Measurements from ENCODE around the gene ALOX5AP.

Gene ALOX5AP

GRCh38 chr13:30727491-30728355 is 7.6 kb upstream of the ALOX5AP start:
- ATAC-seq, result no peak
- TF ChIP-seq CSRNP3 (CRISPR knock-in tag; IDR thresholded peaks at IDR 0.05) (no peak), ZNF8 (CRISPR knock-in tag; IDR thresholded peaks at IDR 0.05) (no peak), ZNF565 (CRISPR knock-in tag; conservative IDR thresholded peaks at IDR 0.05; ENCODE audit: low read depth) (no peak), BACH2 (CRISPR knock-in tag; IDR thresholded peaks at IDR 0.05; ENCODE audit: borderline replicate concordance) (no peak), ZC3H10 (CRISPR knock-in tag; IDR thresholded peaks at IDR 0.05) (no peak), TCF4 (CRISPR knock-in tag; IDR thresholded peaks at IDR 0.05; ENCODE audit: borderline replicate concordance) (no peak), POU6F1 (CRISPR knock-in tag; IDR thresholded peaks at IDR 0.05; ENCODE audit: borderline replicate concordance, low read depth) (no peak), OSR1 (CRISPR knock-in tag; IDR thresholded peaks at IDR 0.05) (no peak), SNAI2 (CRISPR knock-in tag; IDR thresholded peaks at IDR 0.05) (no peak), ZNF70 (CRISPR knock-in tag; IDR thresholded peaks at IDR 0.05) (no peak), ZFP30 (CRISPR knock-in tag; IDR thresholded peaks at IDR 0.05) (no peak), TOX (CRISPR knock-in tag; IDR thresholded peaks at IDR 0.05; ENCODE audit: borderline replicate concordance) (no peak)

- ATAC-seq, result no peak
- TF ChIP-seq TCF4 (CRISPR knock-in tag; IDR thresholded peaks at IDR 0.05; ENCODE audit: borderline replicate concordance) (no peak), BACH2 (CRISPR knock-in tag; IDR thresholded peaks at IDR 0.05; ENCODE audit: borderline replicate concordance) (no peak), ARNTL (CRISPR knock-in tag; IDR thresholded peaks at IDR 0.05; ENCODE audit: borderline replicate concordance, low read depth) (no peak), ESRRG (CRISPR knock-in tag; IDR thresholded peaks at IDR 0.05) (no peak)
Observed at GRCh38 chr13:30729801-30730200, 5.5 kb upstream of the ALOX5AP start.

- no peak for TF ChIP-seq PPARA (CRISPR knock-in tag; IDR thresholded peaks at IDR 0.05; ENCODE audit: borderline replicate concordance)
- TF ChIP-seq ZNF70 (CRISPR knock-in tag; IDR thresholded peaks at IDR 0.05), result no peak
- no peak for TF ChIP-seq TSHZ2 (CRISPR knock-in tag; IDR thresholded peaks at IDR 0.05)
- TF ChIP-seq CSRNP3 (CRISPR knock-in tag; IDR thresholded peaks at IDR 0.05), result no peak
- TF ChIP-seq BACH2 (CRISPR knock-in tag; IDR thresholded peaks at IDR 0.05; ENCODE audit: borderline replicate concordance), result no peak
- no peak for TF ChIP-seq GLIS3 (CRISPR knock-in tag; IDR thresholded peaks at IDR 0.05)
- TF ChIP-seq ZFP3 (CRISPR knock-in tag; IDR thresholded peaks at IDR 0.05), result no peak
- no peak for TF ChIP-seq SNAI2 (CRISPR knock-in tag; IDR thresholded peaks at IDR 0.05)
- no peak for TF ChIP-seq CSDC2 (CRISPR knock-in tag; IDR thresholded peaks at IDR 0.05)
- no peak for TF ChIP-seq ARNTL (CRISPR knock-in tag; IDR thresholded peaks at IDR 0.05; ENCODE audit: borderline replicate concordance, low read depth)
- TF ChIP-seq ZNF565 (CRISPR knock-in tag; conservative IDR thresholded peaks at IDR 0.05; ENCODE audit: low read depth), result no peak
- no peak for TF ChIP-seq CREB5 (CRISPR knock-in tag; IDR thresholded peaks at IDR 0.05; ENCODE audit: low read depth)
- TF ChIP-seq POU6F1 (CRISPR knock-in tag; IDR thresholded peaks at IDR 0.05; ENCODE audit: borderline replicate concordance, low read depth), result no peak
- TF ChIP-seq RARB (CRISPR knock-in tag; IDR thresholded peaks at IDR 0.05), result no peak
- no peak for TF ChIP-seq ZFP30 (CRISPR knock-in tag; IDR thresholded peaks at IDR 0.05)
- TF ChIP-seq PATZ1 (CRISPR knock-in tag; IDR thresholded peaks at IDR 0.05; ENCODE audit: borderline replicate concordance), result no peak
- TF ChIP-seq ISL1 (CRISPR knock-in tag; IDR thresholded peaks at IDR 0.05), result no peak
- no peak for TF ChIP-seq OSR1 (CRISPR knock-in tag; IDR thresholded peaks at IDR 0.05)
- no peak for TF ChIP-seq TCF4 (CRISPR knock-in tag; IDR thresholded peaks at IDR 0.05; ENCODE audit: borderline replicate concordance)
- TF ChIP-seq TOX (CRISPR knock-in tag; IDR thresholded peaks at IDR 0.05; ENCODE audit: borderline replicate concordance), result no peak
Observed at GRCh38 chr13:30730526-30730925, 4.8 kb upstream of the ALOX5AP start.

More at GRCh38 chr13:30730526-30730925, 4.8 kb upstream of the ALOX5AP start:
- no peak; the same call in 2 of the 3 replicates for ATAC-seq

All from SK-N-SH treated with all-trans-retinoic acid at 6 μM for 48 hours (cell line).